ENCODE measurements around the gene EGFL8.

Gene EGFL8

DNA sequence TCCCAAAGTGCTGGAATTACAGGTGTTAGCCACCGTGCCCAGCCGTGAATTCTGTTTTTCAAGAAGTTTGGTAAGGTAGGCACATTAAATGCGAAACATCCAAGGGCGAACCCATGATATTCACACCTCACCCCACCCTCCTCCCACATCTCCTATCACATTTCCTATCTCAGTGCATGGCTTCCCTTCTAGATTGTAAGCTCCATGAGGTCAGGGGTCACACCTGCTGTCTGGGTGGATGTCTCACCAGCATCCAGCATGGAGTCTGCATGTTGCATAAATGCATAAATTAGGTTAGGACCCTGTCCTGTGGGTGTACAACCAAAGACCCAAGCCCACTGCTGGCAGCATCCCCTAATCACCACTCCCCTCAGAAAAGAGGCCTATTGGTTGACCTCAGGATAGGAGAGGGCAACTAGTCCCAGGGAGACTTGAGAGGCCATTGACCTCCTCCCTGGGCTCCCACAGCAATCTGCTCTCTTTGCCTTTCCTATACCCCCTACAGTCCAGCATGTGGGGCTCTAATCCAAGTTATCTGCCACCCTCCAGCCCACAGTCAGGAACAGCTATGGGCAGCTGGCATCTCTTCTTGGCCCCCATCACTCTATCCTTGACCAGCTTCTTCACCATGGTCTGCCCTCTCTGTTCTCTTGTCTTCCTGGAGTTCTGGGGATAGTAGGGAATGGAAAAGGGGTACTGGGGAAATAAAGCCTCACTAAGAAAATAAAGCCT, 16.8 kb upstream of the EGFL8 start:
- peak in 1 of 3 donors; percentile 19 for DNase-seq

- peak; percentile 85 to 89 (median 87) for DNase-seq
Measured at GRCh38 chr6:32148289-32149091, 15.9 kb upstream of the EGFL8 start.

DNA sequence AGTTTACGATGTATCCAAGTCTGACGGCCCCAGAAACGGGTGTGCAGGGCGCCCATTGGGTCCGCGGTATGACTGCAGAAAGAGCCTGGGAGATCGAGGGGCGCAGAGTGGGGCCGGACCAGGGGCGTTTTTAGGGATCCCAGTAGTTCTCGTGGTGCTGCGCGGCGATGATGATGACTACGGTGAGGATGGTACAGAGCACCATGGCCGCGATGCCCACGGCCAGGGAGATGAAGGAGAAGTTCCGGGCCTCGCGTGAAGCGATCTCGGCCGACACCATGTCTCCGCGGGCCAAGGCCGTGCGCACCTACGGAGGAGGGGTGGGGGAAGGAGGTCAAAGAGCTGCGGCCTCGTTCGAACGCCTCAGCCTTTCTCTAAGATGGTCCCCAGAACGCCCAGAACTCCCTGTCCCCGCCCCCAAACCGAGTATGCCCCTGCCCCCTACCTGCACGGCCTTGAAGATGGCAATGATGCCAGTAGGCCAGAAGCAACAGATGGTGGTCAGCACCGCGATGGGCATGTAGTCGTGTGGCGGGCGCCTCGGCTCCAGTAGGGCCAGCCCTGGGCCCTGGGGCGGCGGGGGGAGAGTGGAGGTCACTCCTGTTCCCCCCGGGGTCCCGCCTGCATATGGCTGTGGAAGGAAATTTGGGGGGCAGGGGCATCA, 15.2 kb upstream of the EGFL8 start:
- DNase-seq = no peak

- DNase-seq = no peak
Measured at GRCh38 chr6:32149932-32150870, 14.2 kb upstream of the EGFL8 start.

DNA sequence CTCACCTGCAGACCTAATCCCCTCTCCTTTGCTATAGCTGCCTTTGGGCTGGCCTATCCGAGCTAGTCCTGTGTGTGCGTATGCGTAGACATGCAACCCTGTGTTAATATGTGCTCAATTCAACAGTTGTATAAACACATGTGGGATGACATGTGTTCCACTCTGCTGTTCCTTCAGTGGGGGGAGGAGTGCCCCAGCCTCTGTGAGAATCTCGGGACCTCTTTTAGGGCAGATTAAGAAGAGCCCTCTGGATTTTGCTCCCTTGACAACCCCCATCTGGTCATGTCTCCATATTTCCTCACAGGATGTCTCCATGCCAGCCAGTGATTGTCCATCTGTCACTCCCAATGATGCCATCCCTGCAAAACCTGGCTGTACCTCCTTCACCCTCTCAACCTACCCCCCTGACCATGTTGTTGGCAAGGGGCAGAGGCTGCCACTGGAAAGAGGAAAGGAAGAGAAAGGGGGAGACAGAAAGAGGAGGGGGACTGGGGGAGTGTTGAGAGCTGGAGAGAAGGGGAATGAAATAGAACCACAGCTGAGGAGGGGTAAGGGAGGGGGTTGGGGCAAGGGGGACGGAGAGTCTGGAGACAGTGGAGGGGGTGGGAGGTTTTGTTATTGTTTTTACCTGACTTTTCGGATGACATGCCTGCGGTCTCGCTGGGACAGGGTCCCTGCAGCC, 13.1 kb upstream of the EGFL8 start:
- DNase-seq = no peak

- no peak for DNase-seq
Measured at GRCh38 chr6:32151863-32152768, 12.3 kb upstream of the EGFL8 start, which contains the start of gene PRRT1. Gene PRRT1 (minus strand): TSS chr6:32151939. CDS start chr6:32151827, 112 bp downstream.

DNA sequence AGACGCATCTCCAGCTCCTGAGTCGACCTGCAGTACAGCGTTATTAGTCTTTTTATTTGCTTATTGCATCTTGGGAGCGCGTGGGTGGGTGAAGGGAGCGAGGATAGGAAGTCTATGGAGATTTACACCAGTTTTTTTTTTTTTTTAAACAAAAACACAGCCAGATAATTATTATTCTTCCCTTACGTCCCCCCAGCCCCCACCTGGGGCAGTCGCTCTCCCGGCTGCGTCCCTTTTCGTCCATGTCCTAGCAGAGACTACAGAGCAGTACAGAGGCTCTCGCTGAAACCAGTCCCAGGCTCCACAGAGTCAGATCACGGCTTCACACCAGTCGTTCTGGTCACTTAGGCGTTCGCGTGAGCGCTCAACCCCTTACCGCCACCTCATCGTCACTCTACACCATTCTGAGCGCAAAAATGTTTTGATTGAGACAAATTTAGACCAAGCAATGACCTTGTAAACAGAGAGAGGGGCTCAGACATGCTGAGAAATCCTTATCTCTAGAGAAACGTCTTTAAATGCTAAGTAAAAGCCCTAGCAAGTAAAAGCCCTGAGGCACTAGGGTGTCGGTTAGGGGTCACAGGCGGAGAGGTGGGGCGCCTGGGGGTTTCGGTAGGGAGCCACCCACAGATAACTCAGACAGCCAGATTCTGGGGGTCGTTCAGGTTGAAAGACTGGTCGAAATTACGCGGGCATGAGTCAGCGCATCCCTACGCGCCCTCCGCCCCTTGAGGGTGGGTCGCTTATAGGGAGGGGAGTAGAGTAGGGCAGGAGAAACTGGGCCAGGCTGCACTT, 11.4 kb upstream of the EGFL8 start:
- DNase-seq = no peak

DNA sequence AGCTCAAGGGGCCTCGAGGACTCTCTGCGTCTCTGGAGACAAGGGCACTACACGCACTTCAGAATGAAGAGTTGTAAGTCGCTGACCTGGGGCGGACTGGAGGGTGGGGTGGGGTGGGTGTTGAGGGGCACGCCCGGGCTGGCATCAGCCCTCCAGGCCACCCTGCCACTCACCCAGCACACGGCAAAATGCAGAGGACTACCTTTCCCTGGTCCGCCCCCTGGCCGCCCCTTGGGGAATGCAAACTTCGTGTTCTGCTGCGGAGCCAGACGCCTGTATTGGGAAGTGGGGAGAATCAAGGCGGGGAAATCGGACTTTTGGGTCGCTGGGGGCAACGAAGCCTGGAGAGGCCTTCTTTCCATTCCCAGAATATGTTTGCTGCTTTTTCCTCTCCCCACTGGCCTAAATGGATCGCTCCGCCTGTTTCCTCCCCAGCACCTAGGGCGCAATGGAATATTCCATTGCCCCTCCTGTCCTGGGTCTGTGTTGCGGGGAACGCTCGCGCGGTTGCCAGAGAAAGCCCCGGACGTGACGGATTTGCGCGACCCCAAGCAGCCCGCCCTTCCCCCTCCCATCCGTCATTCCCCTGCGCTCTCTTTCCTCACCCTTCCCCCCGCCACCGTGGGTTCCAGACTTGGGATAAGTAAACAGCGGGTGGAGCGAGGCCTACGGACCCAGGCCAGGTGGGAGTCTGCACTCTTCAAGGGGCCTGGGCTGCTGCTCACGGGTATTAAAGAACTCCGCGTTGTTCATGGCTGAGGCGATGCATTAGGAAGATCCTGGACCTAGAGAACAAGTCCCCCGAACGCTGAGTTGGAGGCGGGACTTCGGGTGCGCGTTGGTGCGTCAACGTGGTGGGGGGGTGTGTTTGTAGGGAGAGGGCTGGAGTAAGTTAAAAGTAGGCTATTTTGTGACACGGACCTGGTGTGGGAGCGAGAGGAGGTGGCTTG, 10.6 kb upstream of the EGFL8 start, which contains the start of gene PPT2:
PPT2 (plus strand) TSS at position 578 of the 950 bp plus-strand sequence. CDS start 454 bp downstream, outside the sequence.
- DNase-seq = peak; percentile 37 to 58 (median 38)

- DNase-seq = peak; percentile 35 to 52 (median 51)
Measured at GRCh38 chr6:32154514-32155161, 9.8 kb upstream of the EGFL8 start.

DNA sequence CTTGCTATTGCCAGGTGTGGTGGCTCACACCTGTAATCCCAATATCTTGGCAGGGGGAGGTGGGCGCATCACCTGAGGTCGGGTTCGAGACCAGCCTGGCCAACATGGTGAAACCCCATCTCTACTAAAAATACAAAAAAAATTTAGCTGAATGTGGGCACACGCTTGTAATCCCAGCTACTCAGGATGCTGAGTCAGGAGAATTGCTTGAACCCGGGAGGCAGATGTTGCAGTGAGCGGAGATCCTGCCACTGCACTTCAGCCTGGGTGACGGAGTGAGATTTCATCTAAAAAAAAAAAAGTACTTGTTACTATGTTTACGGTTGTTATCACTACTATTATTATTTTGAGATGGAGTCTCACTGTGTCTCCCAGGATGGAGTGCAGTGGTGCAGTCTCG, 7.5 kb upstream of the EGFL8 start:
- DNase-seq = no peak

DNA sequence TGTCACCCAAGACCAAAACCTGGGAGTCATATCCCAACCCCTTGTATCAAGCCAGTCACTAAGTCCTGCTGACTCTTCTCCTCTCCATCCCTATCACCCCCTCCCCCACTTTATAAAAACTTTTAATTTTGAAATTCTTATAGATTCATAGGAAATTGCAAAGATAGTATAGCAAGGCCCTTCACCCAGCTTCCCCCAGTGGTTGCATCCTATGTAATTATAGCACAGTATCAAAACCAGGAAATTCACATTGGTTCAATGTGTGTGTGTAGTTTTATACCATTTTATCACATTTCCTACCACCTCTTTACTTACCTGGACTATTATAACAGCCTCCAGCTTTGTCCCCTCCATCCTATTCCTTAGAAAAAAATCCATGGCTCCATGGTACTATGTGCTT, 6.3 kb upstream of the EGFL8 start:
- DNase-seq = no peak

GRCh38 chr6:32163559-32164258, 686 bp upstream of the EGFL8 start:
- DNase-seq = no peak

- no peak for DNase-seq
Measured at GRCh38 chr6:32166411-32167061, 2.1 kb downstream of the EGFL8 start.

- no peak for DNase-seq
Measured at GRCh38 chr6:32167154-32167760, 2.9 kb downstream of the EGFL8 start.

DNA sequence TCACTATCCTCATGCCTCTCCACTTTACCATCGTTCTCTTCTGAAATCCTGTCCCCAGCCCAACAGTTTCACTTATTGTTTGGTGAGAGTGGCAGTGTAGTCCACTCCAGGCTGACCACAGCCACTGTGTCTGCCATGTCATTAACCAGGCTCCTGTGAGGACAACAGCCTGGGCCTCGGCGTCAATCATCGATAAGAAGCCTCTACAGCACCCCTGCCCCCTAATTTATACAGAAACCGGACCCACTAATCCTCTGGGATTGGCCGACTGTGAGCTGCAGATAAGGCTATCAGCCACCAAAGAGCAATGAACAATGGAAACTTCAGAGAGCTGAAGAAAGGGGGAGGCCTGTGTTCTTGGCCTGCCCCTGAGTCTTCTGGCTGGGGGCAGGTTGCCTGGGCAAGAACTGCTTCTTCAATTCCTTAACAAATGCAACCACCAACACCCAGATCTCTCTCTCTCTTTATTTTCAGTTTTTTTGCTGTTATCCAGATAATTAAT, 3.4 kb downstream of the EGFL8 start:
- DNase-seq = no peak

- DNase-seq = no peak
Measured at GRCh38 chr6:32168350-32168749, 4.0 kb downstream of the EGFL8 start.

Measured in suppressor macrophage treated with lipopolysaccharide for 1 hour (primary cell).